ENCODE measurements around the gene TMEM187. TPM values are rescaled to one million over a fixed set of nuclear protein-coding genes. Genes with fewer than 3 reads are reported as not detected.

The TMEM187 gene
- total RNA-seq, 1 experiment from 2014 or later, result 2.8 TPM

DNA sequence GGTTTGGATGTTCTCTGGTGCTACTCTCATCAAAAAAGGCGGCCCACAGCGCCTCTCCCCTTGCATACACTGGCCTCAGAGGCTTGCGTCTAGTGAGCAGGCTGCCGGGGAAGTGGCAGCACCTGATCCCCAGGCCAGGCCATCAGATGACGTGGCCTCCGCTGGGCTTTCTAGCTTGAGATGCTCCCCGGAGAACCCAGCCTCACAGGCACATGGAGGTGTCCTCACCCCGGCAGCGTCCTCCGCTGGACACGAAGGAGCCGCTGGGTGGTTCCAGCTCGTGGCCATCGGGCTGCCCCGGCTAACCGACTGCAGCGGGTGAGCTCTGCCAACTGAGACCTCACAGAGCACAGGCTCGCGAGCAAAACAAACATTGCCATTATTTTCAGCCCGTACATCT is 34.4 kb downstream of the TMEM187 start:
- POLR2A ChIA-PET (ENCODE audit: low non-redundant PET), result no interaction called here
- H3K27me3 ChIP-seq (replicated peaks; ENCODE audit: insufficient read depth, low read depth, low read length, poor library complexity), result no peaks in the 10 kb centered on the region
- no peak for DNase-seq (ENCODE audit: low spot score)
- CTCF ChIA-PET, result no interaction called here
- no peaks in the 10 kb centered on the region for H3K4me1 ChIP-seq (ENCODE audit: insufficient read depth, low read length, poor library complexity, severe bottlenecking)
- TF ChIP-seq EZH2 (IDR thresholded peaks at IDR 0.05; ENCODE audit: borderline replicate concordance, low read depth, low read length, poor library complexity, severe bottlenecking), result no peak
- H3K9me3 ChIP-seq (ENCODE audit: low read depth, low read length, poor library complexity, severe bottlenecking), result no peaks in the 10 kb centered on the region
- no TSS peak for BruUV-seq (replicated peaks)
- H3K27ac ChIP-seq (ENCODE audit: low read depth, low read length, poor library complexity, severe bottlenecking), result no peak overlapping the region
- intact Hi-C loops (cut with micrococcal nuclease; ENCODE audit: unreplicated experiment), result no loop called here
- H3K36me3 ChIP-seq (ENCODE audit: insufficient read depth, low read length, poor library complexity, severe bottlenecking), result no peaks in the 10 kb centered on the region
- H3K4me3 ChIP-seq (ENCODE audit: low read depth, low read length, poor library complexity, severe bottlenecking), result no peak overlapping the region

DNA sequence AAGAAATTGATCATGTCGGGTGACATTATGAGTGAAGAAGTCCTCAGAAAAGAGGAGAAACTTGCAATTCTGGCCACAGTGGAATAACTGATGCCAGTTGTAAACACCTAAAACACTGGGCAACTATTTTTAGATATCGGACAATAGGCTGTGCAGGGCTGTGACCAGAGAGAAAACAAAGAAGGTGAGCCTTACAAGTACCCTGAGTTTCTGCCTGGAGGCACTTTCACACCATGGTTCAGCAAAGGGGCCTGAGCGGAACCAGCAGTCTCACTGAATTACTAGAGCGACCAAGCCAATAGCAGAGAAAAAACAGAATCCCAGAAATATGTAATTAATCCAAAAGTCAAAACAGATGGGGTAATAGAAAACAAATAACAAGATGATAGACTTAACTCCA is 36.0 kb downstream of the TMEM187 start:
- Histone ChIP-seq H3K9me3 (ENCODE audit: low read depth, low read length, poor library complexity, severe bottlenecking) (no peaks in the 10 kb centered on the region), H3K4me3 (ENCODE audit: low read depth, low read length, poor library complexity, severe bottlenecking) (no peak overlapping the region), H3K4me1 (ENCODE audit: insufficient read depth, low read length, poor library complexity, severe bottlenecking) (no peaks in the 10 kb centered on the region), H3K36me3 (ENCODE audit: insufficient read depth, low read length, poor library complexity, severe bottlenecking) (peaks cover 4% of the 10 kb centered on the region), H3K27me3 (replicated peaks; ENCODE audit: insufficient read depth, low read depth, low read length, poor library complexity) (no peaks in the 10 kb centered on the region), H3K27ac (ENCODE audit: low read depth, low read length, poor library complexity, severe bottlenecking) (no peak overlapping the region)
- TF ChIP-seq, protein P1, sequence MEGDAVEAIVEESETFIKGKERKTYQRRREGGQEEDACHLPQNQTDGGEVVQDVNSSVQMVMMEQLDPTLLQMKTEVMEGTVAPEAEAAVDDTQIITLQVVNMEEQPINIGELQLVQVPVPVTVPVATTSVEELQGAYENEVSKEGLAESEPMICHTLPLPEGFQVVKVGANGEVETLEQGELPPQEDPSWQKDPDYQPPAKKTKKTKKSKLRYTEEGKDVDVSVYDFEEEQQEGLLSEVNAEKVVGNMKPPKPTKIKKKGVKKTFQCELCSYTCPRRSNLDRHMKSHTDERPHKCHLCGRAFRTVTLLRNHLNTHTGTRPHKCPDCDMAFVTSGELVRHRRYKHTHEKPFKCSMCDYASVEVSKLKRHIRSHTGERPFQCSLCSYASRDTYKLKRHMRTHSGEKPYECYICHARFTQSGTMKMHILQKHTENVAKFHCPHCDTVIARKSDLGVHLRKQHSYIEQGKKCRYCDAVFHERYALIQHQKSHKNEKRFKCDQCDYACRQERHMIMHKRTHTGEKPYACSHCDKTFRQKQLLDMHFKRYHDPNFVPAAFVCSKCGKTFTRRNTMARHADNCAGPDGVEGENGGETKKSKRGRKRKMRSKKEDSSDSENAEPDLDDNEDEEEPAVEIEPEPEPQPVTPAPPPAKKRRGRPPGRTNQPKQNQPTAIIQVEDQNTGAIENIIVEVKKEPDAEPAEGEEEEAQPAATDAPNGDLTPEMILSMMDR (conservative IDR thresholded peaks at IDR 0.05; ENCODE audit: low read depth, low read length), result no peak
- no peak for TF ChIP-seq EZH2 (IDR thresholded peaks at IDR 0.05; ENCODE audit: borderline replicate concordance, low read depth, low read length, poor library complexity, severe bottlenecking)
- ChIA-PET CTCF (no interaction called here), POLR2A (ENCODE audit: low non-redundant PET) (no interaction called here)
- BruUV-seq (replicated peaks), result no TSS peak
- DNase-seq (ENCODE audit: low spot score), result no peak
- intact Hi-C loops (cut with micrococcal nuclease; ENCODE audit: unreplicated experiment), result no loop called here

DNA sequence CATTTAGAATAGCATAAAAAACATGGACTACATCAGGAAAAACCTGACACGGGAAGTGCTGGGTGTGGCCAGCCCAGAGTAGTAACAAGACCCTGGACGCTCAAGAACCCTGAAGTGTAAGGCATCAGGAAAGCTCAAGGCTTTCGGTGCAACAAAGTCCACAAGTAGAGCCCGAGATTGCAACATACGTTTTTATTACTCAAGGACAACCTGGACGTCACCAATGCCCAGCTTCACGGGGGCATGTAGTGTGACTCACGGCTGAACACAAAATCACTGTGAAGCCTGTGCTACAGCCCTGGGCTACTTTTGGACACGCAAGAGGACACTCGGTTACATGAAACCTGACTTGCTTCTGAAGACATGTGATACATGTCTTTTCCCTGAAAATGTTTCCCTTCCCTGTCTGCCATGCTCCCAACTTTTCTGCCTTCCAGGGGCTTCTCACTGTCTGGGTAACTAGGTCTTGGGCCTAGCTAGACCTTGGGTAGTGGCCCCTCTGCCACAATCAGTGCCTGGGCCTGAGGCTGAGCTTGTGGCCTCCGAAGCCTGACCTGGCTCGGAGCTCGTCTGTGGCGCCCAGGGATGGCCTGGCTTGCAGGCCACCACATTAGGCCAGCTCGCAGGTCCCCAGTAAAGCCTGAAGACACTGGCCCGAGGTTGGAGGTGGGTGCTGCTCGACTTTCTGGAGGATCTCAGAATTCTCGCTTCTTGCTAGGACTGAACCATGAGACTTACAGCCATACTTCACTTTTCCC is 38.0 kb downstream of the TMEM187 start:
- intact Hi-C loops (cut with micrococcal nuclease; ENCODE audit: unreplicated experiment), result no loop called here
- no peaks in the 10 kb centered on the region for H3K27me3 ChIP-seq (replicated peaks; ENCODE audit: insufficient read depth, low read depth, low read length, poor library complexity)
- no peak overlapping the region for H3K4me3 ChIP-seq (ENCODE audit: low read depth, low read length, poor library complexity, severe bottlenecking)
- no peak overlapping the region for H3K27ac ChIP-seq (ENCODE audit: low read depth, low read length, poor library complexity, severe bottlenecking)
- no peak for TF ChIP-seq EZH2 (IDR thresholded peaks at IDR 0.05; ENCODE audit: borderline replicate concordance, low read depth, low read length, poor library complexity, severe bottlenecking)
- TF ChIP-seq, protein P1 (conservative IDR thresholded peaks at IDR 0.05; ENCODE audit: low read depth, low read length), result no peak
- no peak for DNase-seq (ENCODE audit: low spot score)
- ChIA-PET CTCF (no interaction called here), POLR2A (ENCODE audit: low non-redundant PET) (no interaction called here)
- H3K9me3 ChIP-seq (ENCODE audit: low read depth, low read length, poor library complexity, severe bottlenecking), result no peaks in the 10 kb centered on the region
- no peaks in the 10 kb centered on the region for H3K4me1 ChIP-seq (ENCODE audit: insufficient read depth, low read length, poor library complexity, severe bottlenecking)
- TSS peak; percentile 78 for BruUV-seq (replicated peaks)
- H3K36me3 ChIP-seq (ENCODE audit: insufficient read depth, low read length, poor library complexity, severe bottlenecking), result peaks cover 7% of the 10 kb centered on the region
